PFSK-1 (cell line): Measurements from ENCODE around the gene CSTF2.

Experiments
- POLR2AphosphoS5 ChIP-seq: IDR thresholded peaks from 2 replicates; pipeline ENCODE4 v1.6.1; 2012; ENCODE audit warnings: low read depth, mild to moderate bottlenecking, control low read depth, low read length, moderate library complexity
- SIN3A ChIP-seq: IDR thresholded peaks from 2 replicates; pipeline ENCODE4 v1.6.1; 2012; ENCODE audit warnings: mild to moderate bottlenecking, low read length, moderate library complexity, borderline replicate concordance; ENCODE audit not compliant: insufficient read depth
- TAF1 ChIP-seq: IDR thresholded peaks from 2 replicates; pipeline ENCODE4 v1.6.1; 2012; ENCODE audit warnings: low read length, control low read depth, borderline replicate concordance; ENCODE audit not compliant: insufficient read depth

DNA sequence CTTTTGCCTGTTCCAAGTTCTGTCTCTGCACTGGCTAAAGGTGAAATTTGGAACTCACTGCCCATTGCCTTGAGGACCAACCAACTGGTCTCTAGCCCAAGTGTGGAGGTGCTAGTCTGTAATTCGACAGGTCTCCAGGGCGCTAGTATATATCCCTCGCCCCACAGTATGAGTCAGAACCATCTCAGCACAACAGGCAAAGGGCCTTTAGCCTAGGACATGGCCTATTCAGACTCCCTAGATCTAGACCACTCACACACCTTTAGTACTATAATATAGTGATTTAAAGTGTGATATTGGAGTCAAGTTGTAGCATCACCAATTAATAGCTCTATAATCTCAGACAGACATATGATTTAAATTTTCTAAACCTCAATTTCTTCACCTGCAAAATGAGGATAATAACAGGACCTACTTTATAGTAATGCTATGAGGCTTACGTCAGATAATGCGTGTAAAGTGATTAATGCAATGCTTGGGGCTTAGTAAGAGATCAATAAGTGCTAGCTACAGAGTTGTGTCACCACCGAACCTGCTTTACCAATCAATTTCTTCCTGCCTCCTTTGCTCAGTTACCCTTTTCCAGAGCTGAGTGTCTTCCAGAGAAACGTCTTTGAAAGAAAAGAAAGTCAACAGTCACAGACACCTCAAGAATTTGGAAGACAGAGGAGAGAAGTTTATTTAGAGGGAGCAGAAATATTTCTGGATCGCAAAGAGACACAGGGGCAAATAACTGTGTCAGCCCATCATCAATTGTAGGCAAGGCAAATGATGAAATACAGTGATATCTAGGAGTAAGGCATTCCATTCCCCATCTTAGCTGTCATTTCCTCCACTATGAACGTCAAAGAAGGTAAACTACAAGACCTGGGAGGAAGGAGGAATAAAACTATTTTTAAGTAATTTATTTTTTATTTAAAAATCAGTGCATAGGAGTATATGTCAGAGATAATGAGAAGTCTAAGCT, 51.7 kb downstream of the CSTF2 start:
- TF ChIP-seq POLR2AphosphoS5 = no peak
- TF ChIP-seq SIN3A = no peak
- TF ChIP-seq TAF1 = no peak
